Testis (tissue), 3 donors: Measurements from ENCODE around the gene MRPL41. TPM values are rescaled to one million over a fixed set of nuclear protein-coding genes. Genes with fewer than 3 reads are reported as not detected.

ENCODE experiments used
- DNase-seq: peaks from one replicate; pipeline ENCODE4 v3.0.0-alpha.2; 2019
- H3K27ac ChIP-seq, 2 donors: fragments of 200-600 bp; sonication (generic); one replicate each; pipeline ENCODE4 v1.5.1; 2019
- H3K27me3 ChIP-seq: fragments of 200-600 bp; sonication (generic); one replicate; pipeline ENCODE4 v1.5.1; 2019
- H3K36me3 ChIP-seq: fragments of 200-600 bp; sonication (generic); one replicate; pipeline ENCODE4 v1.5.1; 2017; ENCODE audit warnings: low read depth; ENCODE audit errors: missing control alignments
- H3K4me1 ChIP-seq: fragments of 200-600 bp; sonication (generic); one replicate; pipeline ENCODE4 v1.5.1; 2019
- H3K4me3 ChIP-seq, 2 donors: fragments of 200-600 bp; sonication (generic); one replicate each; pipeline ENCODE4 v1.5.1; 2017 to 2019
- H3K9me3 ChIP-seq: fragments of 200-600 bp; sonication (generic); one replicate; pipeline ENCODE4 v1.5.1; 2017
- POLR2A ChIP-seq: fragments of 450-650 bp; IDR thresholded peaks from one replicate; pipeline ENCODE4 v1.6.1; 2017; ENCODE audit warnings: antibody characterized with exemption, mild to moderate bottlenecking, moderate library complexity
- WGBS, 2 donors: methylation state at CpG; one replicate each; pipeline ENCODE4 v1.1.5; 2018; 5-methylcytosine and 5-hydroxymethylcytosine counted together
- intact Hi-C: fragments of 100-400 bp; cut with DNase I; formaldehyde crosslinking; loops from one replicate; pipeline ENCODE4 v1.15.1; 2023; ENCODE audit warnings: low total_unique reads
- polyA plus RNA-seq: library from polyadenylated mRNA; stranded (reverse); fragments of 350-450 nt; fragmentation: Illumina TruSeq; extraction: RNeasy Lipid Tissue Mini Kit (QIAGEN cat#74804); gene quantifications from one replicate; pipeline ENCODE4 v1.2.3, GENCODE V29; 2014; ENCODE audit warnings: low read depth, low replicate concordance; ENCODE audit not compliant: insufficient read depth
- total RNA-seq, 2 donors: library from RNA; depleted of rRNA; stranded (reverse); fragments of >200 nt; gene quantifications; one replicate each; pipeline ENCODE4 v1.2.3, GENCODE V29; 2016
- TF ChIP-seq, protein P1 (sequence below), 3 experiments: fragments of 450-650 bp in 2 of 3; fragments of 200-600 bp in 1 of 3; sonication (generic) in 1 of 3; IDR thresholded peaks; one replicate each; pipeline ENCODE4 v1.5.1; 2016 to 2019; ENCODE audit warnings: antibody characterized with exemption in 3 of 3, mild to moderate bottlenecking in 2 of 3, moderate library complexity in 1 of 3

The MRPL41 gene
- total and polyA plus RNA-seq, 3 donors from 2014 or later: 25.9 to 55.0 (median 29.8) TPM

DNA sequence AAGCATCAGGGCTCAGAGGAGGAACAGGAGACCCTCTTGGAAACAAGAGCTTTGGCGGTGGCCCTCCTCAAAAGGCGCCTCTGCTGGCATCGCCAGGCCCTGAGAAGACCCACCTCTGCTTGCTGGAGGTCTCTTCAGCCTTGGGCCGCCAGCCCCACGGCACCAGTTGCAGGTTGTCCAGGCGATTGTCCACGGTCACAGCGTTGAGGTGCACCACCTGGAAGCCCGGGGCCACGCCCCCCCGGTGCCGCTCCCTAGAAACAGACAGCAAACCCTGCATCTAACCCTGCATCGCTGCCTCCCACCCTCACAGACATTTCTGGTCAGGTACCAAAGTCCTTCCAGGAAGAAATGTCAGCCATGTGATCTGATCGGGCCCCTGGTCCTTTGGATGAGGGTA lies 35.2 kb downstream of the MRPL41 start:
- no peak overlapping the region for H3K4me3 ChIP-seq
- TF ChIP-seq POLR2A: no peak

DNA sequence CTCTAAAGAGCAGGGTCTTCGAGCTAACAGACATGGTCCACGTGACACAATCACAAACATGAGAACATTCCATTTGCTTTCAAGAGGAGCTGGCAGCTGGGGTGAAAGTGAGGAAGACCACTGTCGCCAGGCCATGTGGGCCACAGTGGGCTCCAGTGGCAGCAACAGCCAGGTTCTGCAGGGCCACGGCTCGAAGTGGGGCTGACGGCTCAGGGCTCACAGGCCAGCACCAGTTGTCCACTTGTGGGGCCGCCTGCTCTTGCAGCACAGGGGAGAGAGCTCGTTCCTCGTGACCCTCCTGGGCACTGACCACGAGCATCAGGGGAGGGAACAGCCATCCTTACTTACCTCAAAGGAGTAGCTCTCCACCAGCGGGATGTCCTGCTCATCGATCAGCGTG lies 36.6 kb downstream of the MRPL41 start:
- intact Hi-C loops: no loop called here
- DNase-seq: no peak

More for the DNA sequence above, 35.2 kb downstream of the MRPL41 start:
- H3K27me3 ChIP-seq: no peaks in the 10 kb centered on the region
- DNase-seq: no peak
- H3K4me1 ChIP-seq: peaks cover 9% of the 10 kb centered on the region
- no peak overlapping the region for H3K27ac ChIP-seq
- WGBS, 2 donors: 96% methylated on average over 14 of the region's 14 CpGs
- intact Hi-C loops: no loop called here
- no peaks in the 10 kb centered on the region for H3K36me3 ChIP-seq
- no peaks in the 10 kb centered on the region for H3K9me3 ChIP-seq

DNA sequence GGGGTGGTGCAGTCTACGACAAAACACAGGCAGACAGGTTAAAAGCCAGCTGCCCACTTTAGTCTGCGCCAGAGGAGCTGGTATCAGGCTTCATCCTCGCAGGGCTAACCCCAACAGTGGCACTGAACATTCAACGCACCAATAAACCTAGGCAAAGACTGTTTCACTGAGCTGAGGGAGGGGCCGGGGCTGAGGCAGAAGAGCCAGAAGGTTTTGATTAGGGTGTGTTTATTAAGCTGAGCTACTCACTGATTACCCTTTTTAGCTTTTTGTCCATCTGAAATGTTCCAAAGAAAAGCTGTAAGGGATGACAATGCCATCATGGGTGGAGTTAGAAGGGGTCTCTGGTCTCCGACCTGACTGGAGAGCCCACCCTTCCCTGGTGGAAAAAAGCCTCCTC lies 37.2 kb downstream of the MRPL41 start:
- 49 to 80% methylated on average over 2 to 6 of the region's 6 CpGs for WGBS, 2 donors

More for the DNA sequence above, 36.6 kb downstream of the MRPL41 start:
- 80 to 86% methylated on average over 13 of the region's 13 CpGs for WGBS, 2 donors
- H3K36me3 ChIP-seq: no peaks in the 10 kb centered on the region
- no peak for TF ChIP-seq POLR2A
- TF ChIP-seq, protein P1, sequence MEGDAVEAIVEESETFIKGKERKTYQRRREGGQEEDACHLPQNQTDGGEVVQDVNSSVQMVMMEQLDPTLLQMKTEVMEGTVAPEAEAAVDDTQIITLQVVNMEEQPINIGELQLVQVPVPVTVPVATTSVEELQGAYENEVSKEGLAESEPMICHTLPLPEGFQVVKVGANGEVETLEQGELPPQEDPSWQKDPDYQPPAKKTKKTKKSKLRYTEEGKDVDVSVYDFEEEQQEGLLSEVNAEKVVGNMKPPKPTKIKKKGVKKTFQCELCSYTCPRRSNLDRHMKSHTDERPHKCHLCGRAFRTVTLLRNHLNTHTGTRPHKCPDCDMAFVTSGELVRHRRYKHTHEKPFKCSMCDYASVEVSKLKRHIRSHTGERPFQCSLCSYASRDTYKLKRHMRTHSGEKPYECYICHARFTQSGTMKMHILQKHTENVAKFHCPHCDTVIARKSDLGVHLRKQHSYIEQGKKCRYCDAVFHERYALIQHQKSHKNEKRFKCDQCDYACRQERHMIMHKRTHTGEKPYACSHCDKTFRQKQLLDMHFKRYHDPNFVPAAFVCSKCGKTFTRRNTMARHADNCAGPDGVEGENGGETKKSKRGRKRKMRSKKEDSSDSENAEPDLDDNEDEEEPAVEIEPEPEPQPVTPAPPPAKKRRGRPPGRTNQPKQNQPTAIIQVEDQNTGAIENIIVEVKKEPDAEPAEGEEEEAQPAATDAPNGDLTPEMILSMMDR (IDR thresholded peaks at IDR 0.05): no peak
- H3K9me3 ChIP-seq: no peaks in the 10 kb centered on the region
- H3K27me3 ChIP-seq: no peaks in the 10 kb centered on the region
- no peak overlapping the region for H3K27ac ChIP-seq
- no peak overlapping the region for H3K4me3 ChIP-seq
- H3K4me1 ChIP-seq: peaks cover 9% of the 10 kb centered on the region

DNA sequence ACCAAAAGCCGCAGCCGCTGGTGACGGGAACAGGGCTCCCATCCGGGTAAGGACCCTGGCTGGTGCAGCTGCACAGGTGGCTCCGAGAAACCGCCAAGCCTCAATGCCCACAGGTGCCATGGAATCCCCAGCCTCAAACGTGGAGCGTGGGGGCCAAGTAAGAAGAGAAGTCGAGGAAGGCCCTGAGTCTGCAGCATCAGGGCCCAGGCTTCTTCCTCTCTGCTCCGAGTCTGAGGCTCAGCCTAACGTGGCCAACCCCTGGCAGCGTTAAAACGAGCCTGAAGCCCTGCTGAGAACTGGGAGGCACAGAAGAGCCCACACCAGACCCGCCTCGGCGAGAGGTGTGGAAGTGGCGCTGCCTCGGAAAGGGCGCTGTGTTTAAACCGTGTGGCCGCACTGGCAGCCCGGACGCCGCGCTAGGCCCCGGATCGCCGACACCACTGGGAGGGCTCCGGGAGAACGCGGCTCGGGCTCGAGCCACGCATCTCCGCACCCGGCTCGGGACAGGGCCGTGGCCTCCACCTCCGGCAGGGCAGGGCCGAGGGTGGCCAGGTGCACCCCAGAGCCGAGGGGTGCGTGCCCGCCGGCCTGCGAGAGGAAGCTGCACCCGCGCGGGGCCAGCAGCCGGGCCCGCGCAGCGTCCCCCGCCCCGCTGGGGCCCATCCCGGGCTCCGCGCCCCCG lies 37.9 kb downstream of the MRPL41 start:
- WGBS, 2 donors: 10 to 50% methylated on average over 3 to 38 of the region's 58 CpGs
- Histone ChIP-seq H3K27ac (peak overlapping the region in 1 of 2 donors; percentile 14), H3K9me3 (no peaks in the 10 kb centered on the region), H3K4me1 (peaks cover 9% of the 10 kb centered on the region), H3K36me3 (no peaks in the 10 kb centered on the region), H3K27me3 (no peaks in the 10 kb centered on the region), H3K4me3 (peak overlapping the region; percentile 63 to 66)
- DNase-seq: no peak
- intact Hi-C loops: no loop called here
- TF ChIP-seq POLR2A: no peak
- TF ChIP-seq, protein P1 (IDR thresholded peaks at IDR 0.05): no peak

More for the DNA sequence above, 37.2 kb downstream of the MRPL41 start:
- peaks cover 9% of the 10 kb centered on the region for H3K4me1 ChIP-seq
- H3K27ac ChIP-seq: no peak overlapping the region
- no peak for DNase-seq
- no peaks in the 10 kb centered on the region for H3K27me3 ChIP-seq
- H3K9me3 ChIP-seq: no peaks in the 10 kb centered on the region
- H3K36me3 ChIP-seq: no peaks in the 10 kb centered on the region
- no peak overlapping the region for H3K4me3 ChIP-seq
- TF ChIP-seq POLR2A: no peak
- TF ChIP-seq, protein P1 (IDR thresholded peaks at IDR 0.05): no peak
- intact Hi-C loops: no loop called here

DNA sequence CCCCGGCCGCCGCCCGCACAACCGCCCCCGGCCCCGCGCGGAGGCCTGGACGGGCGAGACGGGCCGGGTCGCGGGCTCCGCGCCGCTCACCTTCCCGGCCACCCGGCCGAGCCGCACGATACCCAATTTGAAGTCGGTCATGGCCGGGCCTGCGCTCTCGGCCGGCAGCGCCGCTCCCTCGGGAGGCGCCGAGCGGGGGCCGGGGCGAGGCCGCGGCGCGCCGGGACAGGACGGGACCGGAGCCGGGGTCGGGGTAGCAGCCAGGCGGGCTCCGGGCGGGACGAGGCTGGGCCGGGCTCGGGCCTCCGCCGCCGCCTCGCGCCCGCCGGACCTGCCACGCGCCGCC lies 38.4 kb downstream of the MRPL41 start:
- Histone ChIP-seq H3K27ac (no peak overlapping the region), H3K9me3 (no peaks in the 10 kb centered on the region), H3K4me3 (peak overlapping the region in 1 of 2 donors; percentile 66), H3K36me3 (no peaks in the 10 kb centered on the region), H3K4me1 (peaks cover 9% of the 10 kb centered on the region), H3K27me3 (no peaks in the 10 kb centered on the region)
- intact Hi-C loops: no loop called here
- WGBS, 2 donors: 5% methylated on average over 4 of the region's 61 CpGs; no CpG with 5 or more reads in 1 of the 2 donors
- TF ChIP-seq, protein P1 (IDR thresholded peaks at IDR 0.05): no peak
- no peak for TF ChIP-seq POLR2A
- no peak for DNase-seq
